ENCODE data around the gene SEMA5B. TPM values are rescaled to one million over a fixed set of nuclear protein-coding genes. Genes with fewer than 3 reads are reported as not detected.

Gene SEMA5B
- total RNA-seq, 1 donor from 2014 or later, result 1.0 TPM

- H3K4me2 ChIP-seq (ENCODE audit: low read length), result peak overlapping the region; percentile 77
- H3K79me2 ChIP-seq (ENCODE audit: insufficient read depth, low read length), result no peaks in the 10 kb centered on the region
- Mint-ChIP-seq H3K4me1 (ENCODE audit: low read depth, unreplicated experiment) (peaks cover 28% of the 10 kb centered on the region), H3K27ac (ENCODE audit: unreplicated experiment) (no peak overlapping the region), H3K27me3 (ENCODE audit: low read depth, unreplicated experiment) (peaks cover 26% of the 10 kb centered on the region), H3K4me3 (ENCODE audit: unreplicated experiment) (no peak overlapping the region), H3K36me3 (ENCODE audit: low read depth, unreplicated experiment) (peaks cover 4% of the 10 kb centered on the region), H3K9me3 (ENCODE audit: unreplicated experiment) (peaks cover 7% of the 10 kb centered on the region)
- no peaks in the 10 kb centered on the region for H3K9me3 ChIP-seq (ENCODE audit: insufficient read depth, low read depth, low read length)
- H3K9ac ChIP-seq (ENCODE audit: low read length), result peak overlapping the region; percentile 16
- H3K27me3 ChIP-seq (ENCODE audit: insufficient read depth, low read length), result peaks cover 46% of the 10 kb centered on the region
- no peaks in the 10 kb centered on the region for H4K20me1 ChIP-seq (ENCODE audit: insufficient read depth, low read length)
- no peak for TF ChIP-seq EZH2 (IDR thresholded peaks at IDR 0.05; ENCODE audit: insufficient read depth, low read length)
- no peak for TF ChIP-seq CTCF (IDR thresholded peaks at IDR 0.05; ENCODE audit: insufficient read depth, low read depth, low read length)
- peaks cover 19% of the 10 kb centered on the region for H3K4me1 ChIP-seq (ENCODE audit: insufficient read depth, low read length)
- H3K27ac ChIP-seq (ENCODE audit: low read depth, low read length), result peak overlapping the region; percentile 54
- H2AFZ ChIP-seq (ENCODE audit: low read depth, low read length), result no peak overlapping the region
- FAIRE-seq (no peak), DNase-seq (ENCODE audit: low read depth) (peak; percentile 90)
- no peak overlapping the region for H3K4me3 ChIP-seq (ENCODE audit: insufficient read depth, low read depth, low read length)
- no peaks in the 10 kb centered on the region for H3K36me3 ChIP-seq (ENCODE audit: insufficient read depth, low read length)
Observed at GRCh38 chr3:122969585-122970469, 57.7 kb downstream of the SEMA5B start.

- no peak overlapping the region for H3K4me3 Mint-ChIP-seq (ENCODE audit: unreplicated experiment)
- Histone ChIP-seq H3K27ac (ENCODE audit: low read depth, low read length) (no peak overlapping the region), H3K9ac (ENCODE audit: low read length) (no peak overlapping the region), H3K4me3 (ENCODE audit: insufficient read depth, low read depth, low read length) (no peak overlapping the region), H2AFZ (ENCODE audit: low read depth, low read length) (no peak overlapping the region), H3K4me2 (ENCODE audit: low read length) (no peak overlapping the region), H3K9me3 (ENCODE audit: insufficient read depth, low read depth, low read length) (no peaks in the 10 kb centered on the region), H3K36me3 (ENCODE audit: insufficient read depth, low read length) (no peaks in the 10 kb centered on the region), H3K27me3 (ENCODE audit: insufficient read depth, low read length) (peaks cover 45% of the 10 kb centered on the region), H3K4me1 (ENCODE audit: insufficient read depth, low read length) (peaks cover 10% of the 10 kb centered on the region), H4K20me1 (ENCODE audit: insufficient read depth, low read length) (no peaks in the 10 kb centered on the region), H3K79me2 (ENCODE audit: insufficient read depth, low read length) (no peaks in the 10 kb centered on the region)
- peaks cover 8% of the 10 kb centered on the region for H3K9me3 Mint-ChIP-seq (ENCODE audit: unreplicated experiment)
- no peak overlapping the region for H3K27ac Mint-ChIP-seq (ENCODE audit: unreplicated experiment)
- H3K36me3 Mint-ChIP-seq (ENCODE audit: low read depth, unreplicated experiment), result peaks cover 4% of the 10 kb centered on the region
- TF ChIP-seq CTCF (IDR thresholded peaks at IDR 0.05; ENCODE audit: insufficient read depth, low read depth, low read length) (no peak), EZH2 (IDR thresholded peaks at IDR 0.05; ENCODE audit: insufficient read depth, low read length) (no peak)
- FAIRE-seq (no peak), DNase-seq (ENCODE audit: low read depth) (no peak)
- H3K4me1 Mint-ChIP-seq (ENCODE audit: low read depth, unreplicated experiment), result peaks cover 13% of the 10 kb centered on the region
- H3K27me3 Mint-ChIP-seq (ENCODE audit: low read depth, unreplicated experiment), result peaks cover 43% of the 10 kb centered on the region
Observed at GRCh38 chr3:122967765-122968164, 59.8 kb downstream of the SEMA5B start.

- TF ChIP-seq CTCF (IDR thresholded peaks at IDR 0.05; ENCODE audit: insufficient read depth, low read depth, low read length) (no peak), EZH2 (IDR thresholded peaks at IDR 0.05; ENCODE audit: insufficient read depth, low read length) (no peak)
- Histone ChIP-seq H3K36me3 (ENCODE audit: insufficient read depth, low read length) (no peaks in the 10 kb centered on the region), H3K27me3 (ENCODE audit: insufficient read depth, low read length) (peaks cover 43% of the 10 kb centered on the region), H3K4me2 (ENCODE audit: low read length) (no peak overlapping the region), H3K9ac (ENCODE audit: low read length) (no peak overlapping the region), H3K4me1 (ENCODE audit: insufficient read depth, low read length) (peaks cover 10% of the 10 kb centered on the region), H2AFZ (ENCODE audit: low read depth, low read length) (no peak overlapping the region), H4K20me1 (ENCODE audit: insufficient read depth, low read length) (no peaks in the 10 kb centered on the region), H3K9me3 (ENCODE audit: insufficient read depth, low read depth, low read length) (no peaks in the 10 kb centered on the region), H3K27ac (ENCODE audit: low read depth, low read length) (no peak overlapping the region), H3K79me2 (ENCODE audit: insufficient read depth, low read length) (no peaks in the 10 kb centered on the region), H3K4me3 (ENCODE audit: insufficient read depth, low read depth, low read length) (no peak overlapping the region)
- no peak for DNase-seq (ENCODE audit: low read depth)
- Mint-ChIP-seq H3K4me1 (ENCODE audit: low read depth, unreplicated experiment) (peaks cover 13% of the 10 kb centered on the region), H3K27ac (ENCODE audit: unreplicated experiment) (no peak overlapping the region), H3K27me3 (ENCODE audit: low read depth, unreplicated experiment) (peaks cover 43% of the 10 kb centered on the region), H3K36me3 (ENCODE audit: low read depth, unreplicated experiment) (peaks cover 4% of the 10 kb centered on the region), H3K4me3 (ENCODE audit: unreplicated experiment) (no peak overlapping the region), H3K9me3 (ENCODE audit: unreplicated experiment) (peaks cover 8% of the 10 kb centered on the region)
- FAIRE-seq, result no peak
Observed at GRCh38 chr3:122967356-122967755, 60.2 kb downstream of the SEMA5B start.
